ENCODE measurements around the gene PRRC2B.

DNA sequence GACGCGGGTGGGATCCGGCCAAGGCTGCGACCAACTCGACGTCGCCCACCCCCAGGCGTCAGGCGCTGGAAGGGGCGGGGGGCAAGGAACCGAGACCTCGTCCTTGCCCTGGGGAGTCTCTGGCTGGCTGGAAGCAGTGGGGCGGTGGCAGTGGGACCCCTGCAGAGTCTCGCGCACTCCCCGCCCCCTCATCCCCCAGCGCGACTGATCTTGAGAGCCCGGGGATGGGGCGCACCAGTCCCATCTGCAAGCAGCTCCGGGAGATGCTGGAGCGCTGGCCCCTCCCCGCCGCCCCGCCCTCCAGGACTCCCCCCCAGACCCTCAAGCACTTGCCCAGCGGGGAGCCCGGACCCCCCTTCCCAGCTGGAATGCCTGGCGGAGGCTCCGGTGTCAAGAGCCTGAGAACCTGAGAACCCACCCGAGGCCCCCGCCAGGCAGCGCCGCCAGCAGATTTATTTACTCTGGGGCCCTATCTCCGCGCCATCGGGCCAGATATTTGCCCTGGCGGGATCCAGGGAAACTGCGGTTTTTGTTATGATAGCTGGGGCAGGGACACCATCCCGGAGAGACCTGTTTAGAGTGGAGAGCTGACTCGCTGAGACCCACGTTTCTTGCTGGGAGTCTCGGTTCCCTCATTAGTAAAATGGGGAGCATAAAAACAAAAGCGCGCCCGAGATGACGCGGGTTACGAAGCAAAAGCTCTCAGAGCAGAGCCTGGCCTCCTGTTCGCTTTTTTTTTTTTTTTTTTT, 152.6 kb downstream of the PRRC2B start:
- TF ChIP-seq CTCF (IDR thresholded peaks at IDR 0.05) (no peak), POLR2A (IDR thresholded peaks at IDR 0.05) (no peak), EP300 (IDR thresholded peaks at IDR 0.05) (no peak)

All from ovary (tissue), 3 donors.